SKM-1 (cell line): ENCODE measurements around the gene CAPN6.

Experiments used
- DNase-seq: peaks from one replicate; lab custom pipeline; 2025; ENCODE audit not compliant: unreplicated experiment; lab: John Stamatoyannopoulos, UW

Gene CAPN6, protein sequence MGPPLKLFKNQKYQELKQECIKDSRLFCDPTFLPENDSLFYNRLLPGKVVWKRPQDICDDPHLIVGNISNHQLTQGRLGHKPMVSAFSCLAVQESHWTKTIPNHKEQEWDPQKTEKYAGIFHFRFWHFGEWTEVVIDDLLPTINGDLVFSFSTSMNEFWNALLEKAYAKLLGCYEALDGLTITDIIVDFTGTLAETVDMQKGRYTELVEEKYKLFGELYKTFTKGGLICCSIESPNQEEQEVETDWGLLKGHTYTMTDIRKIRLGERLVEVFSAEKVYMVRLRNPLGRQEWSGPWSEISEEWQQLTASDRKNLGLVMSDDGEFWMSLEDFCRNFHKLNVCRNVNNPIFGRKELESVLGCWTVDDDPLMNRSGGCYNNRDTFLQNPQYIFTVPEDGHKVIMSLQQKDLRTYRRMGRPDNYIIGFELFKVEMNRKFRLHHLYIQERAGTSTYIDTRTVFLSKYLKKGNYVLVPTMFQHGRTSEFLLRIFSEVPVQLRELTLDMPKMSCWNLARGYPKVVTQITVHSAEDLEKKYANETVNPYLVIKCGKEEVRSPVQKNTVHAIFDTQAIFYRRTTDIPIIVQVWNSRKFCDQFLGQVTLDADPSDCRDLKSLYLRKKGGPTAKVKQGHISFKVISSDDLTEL

DNA sequence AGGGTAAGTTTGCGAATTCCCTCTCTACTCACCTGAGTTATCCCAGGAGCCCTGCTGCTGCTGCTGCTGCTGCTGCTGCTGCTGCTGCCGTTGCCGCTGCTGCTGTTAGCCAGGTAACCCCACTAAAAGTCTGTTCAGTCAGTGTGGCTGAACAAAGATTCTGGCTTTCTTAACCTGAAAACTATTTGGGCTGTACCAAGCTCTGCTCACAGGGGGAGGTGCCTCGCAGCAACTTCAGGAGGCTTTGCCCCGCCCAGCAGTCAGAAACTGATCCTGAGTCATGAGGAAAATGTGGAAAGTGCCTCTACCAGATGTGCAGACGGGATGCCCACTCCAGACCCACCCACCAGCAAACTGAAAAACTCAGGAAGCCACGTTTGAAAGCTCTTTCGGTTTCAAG, at the start of gene CAPN6:
Gene CAPN6, minus strand, starts transcription at position 145 of the 400 bp plus-strand sequence. CDS start 6,547 bp downstream, outside the sequence.
- DNase-seq, result no peak

DNA sequence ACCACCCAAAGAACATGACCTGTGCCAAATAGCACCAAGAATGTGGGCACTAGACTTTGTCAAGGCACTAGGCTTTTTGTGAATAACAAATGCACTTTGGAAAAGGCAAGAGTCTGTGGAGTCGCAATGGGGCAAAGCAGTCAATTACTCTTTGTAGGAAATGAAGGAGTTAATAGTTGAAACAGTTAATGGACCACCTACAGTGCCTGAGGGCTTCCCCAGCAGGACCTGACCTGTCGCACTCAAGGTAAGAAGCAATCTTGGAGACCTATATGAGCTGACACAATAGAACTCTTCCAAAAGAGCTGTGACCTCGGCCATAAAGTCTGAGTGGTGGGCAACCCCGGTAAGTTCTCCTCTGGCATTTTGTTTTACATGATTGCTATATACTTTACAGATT, 49.2 kb upstream of the CAPN6 start:
- no peak for DNase-seq

DNA sequence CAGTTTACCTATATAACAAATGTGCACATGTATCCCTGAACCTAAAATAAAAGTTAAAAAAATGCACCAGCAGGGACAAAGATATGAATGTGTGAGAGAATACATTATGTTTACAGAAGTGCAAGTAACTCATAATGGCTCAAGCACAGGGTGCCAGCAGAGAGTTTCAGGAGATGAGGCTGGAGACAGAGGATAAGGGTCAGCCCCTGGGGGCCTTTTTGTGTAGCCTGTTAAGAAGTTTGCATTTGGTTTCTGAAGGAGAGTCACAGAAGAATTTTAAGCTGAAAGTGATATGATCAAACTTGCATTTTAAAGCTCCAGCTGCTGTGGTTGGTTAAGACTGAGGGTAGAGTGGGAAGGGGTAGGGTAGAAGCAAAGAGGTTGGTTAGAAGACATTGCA, 48.6 kb upstream of the CAPN6 start:
- DNase-seq, result no peak

DNA sequence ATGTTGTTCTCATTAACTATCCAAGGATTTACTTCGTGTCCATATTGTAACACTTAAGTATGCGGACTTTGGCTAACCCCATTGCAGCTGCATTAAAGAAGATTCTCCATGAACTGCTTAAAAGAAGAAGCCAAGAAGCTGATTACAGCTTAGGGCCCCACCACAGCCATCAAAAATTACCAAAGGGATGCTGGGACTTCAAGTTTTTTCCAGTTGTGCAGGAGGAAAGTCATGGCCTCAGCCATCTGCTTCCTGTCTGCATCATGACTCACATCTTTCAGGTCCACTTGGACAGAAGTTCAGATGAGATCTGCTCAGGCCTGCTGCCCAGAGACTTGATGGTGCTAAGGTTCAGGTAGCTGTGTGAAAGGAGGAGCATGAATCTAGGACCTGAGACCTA, 38.8 kb upstream of the CAPN6 start:
- no peak for DNase-seq

DNA sequence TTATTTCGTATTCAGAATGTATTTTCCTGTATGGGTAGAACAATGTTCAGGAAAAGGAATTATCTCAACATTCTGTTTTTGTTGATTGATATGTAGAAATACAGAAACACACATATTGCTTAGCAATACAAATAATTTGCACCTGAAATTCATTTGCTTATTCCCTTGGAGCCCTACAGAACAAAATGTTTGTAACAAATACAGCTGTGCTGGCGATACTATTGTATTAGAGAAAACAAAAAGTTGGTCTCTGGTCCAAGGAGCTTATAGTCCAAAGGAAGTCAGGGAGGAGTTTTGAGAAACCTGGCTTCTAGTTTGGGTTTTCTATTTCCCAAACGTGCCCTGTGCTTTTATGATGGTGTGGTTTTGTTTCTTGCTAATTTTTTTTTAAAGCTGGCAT, 37.8 kb upstream of the CAPN6 start:
- no peak for DNase-seq

DNA sequence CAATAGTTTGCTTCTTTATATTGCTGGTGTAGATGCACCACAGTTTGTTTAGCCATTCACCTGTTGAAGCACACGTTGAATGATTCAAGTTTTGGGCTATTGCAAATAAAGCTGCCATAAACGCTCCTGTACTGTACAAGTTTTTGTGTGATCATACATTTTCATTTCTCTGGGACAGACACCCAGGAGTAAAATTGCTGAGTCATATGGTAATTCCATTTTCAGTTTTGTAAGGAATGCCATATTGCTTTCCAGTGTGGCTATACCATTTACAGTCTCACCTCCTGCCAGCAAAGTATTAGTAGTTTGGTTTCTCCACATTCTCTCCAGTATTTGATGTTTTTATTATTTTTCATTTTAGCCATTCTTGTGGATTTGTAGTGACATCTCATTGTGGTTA, 32.0 kb upstream of the CAPN6 start:
- no peak for DNase-seq

DNA sequence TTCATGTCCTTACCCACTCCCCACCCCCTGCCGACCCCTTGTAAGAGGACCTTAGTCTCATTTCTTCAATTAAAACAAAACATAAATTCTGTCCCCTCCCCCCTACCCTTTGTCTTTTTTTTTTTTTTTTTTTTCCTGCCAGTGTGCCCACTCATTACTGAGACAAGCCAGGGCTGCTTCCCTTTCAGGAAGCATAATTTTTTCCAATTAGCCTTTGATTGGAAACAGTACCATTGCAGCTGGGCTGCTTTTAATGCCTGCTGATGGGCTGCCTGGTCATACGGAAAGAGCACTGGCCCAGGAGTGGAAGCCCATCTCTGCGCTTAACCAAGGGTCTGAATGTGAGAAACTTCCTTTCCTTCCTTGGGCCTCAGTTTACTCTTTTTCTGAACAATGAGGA, 18.6 kb upstream of the CAPN6 start:
- no peak for DNase-seq

DNA sequence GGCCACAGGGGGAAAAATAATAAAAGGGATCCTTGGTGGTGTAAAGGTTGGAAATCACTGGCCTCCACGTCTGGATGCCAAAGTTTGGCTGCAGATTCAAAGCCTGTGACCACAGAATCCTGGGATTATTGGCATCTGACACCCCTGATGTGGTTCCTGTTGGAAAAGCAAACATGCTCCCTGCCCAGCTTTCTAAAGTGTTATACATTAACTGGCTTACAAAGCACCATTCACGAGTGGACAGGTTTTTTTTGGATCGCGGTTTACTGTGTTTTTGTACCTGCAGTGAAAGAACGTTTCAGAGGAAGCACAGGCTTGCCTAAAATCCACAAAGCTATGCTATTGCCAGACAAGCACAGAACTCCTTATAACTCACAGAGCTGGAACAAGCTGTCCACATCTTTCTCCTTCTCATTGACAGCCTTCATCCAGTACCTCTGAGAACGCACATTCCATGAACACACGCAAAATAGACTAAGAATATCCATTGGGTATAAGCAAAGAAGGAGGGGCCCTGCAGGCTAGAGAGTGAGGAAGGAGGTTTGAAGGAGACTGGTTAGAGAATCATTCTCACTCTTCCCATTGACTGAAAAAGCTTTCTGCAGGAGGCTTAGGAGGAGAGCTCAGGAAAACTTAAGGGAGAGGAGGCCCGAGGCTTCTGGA, 14.5 kb upstream of the CAPN6 start:
- DNase-seq, result no peak

DNA sequence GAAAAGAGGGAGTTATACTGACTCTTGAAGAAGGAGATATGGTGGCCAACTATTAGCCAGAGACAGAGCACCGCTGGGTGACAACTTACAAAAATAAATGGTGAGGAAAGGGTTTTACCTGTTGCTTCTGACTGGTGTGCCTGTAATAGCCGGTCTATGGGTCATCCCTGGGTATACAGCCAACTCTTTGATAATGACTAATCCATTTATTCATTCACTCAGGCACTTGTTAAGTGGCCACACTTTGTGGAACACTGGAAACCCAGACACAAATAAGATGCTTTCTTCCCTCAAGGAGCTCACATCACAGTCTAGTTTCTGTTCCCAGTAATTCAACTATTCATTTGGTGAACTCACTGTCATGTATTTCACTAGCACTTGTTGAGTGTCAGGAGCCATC, 13.2 kb upstream of the CAPN6 start:
- no peak for DNase-seq

DNA sequence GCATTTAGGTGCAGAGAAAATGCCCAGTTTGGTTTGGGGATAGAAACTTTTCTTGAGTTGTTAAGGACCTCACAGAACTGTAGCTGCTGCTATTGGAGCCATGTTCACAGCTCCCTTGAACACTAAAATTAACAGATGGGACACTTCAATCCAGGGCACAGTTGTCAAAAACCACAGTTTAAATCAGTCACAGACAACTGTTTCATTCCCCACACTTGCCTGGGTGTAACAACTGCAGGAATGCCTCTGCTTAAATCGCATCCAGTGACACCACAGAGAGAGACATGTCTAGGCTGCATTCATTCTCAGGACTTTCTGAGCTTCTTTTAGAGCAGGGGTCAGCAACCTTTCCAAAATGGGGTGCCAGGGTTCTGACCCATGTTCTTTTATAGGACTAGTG, 12.7 kb upstream of the CAPN6 start:
- DNase-seq, result no peak

DNA sequence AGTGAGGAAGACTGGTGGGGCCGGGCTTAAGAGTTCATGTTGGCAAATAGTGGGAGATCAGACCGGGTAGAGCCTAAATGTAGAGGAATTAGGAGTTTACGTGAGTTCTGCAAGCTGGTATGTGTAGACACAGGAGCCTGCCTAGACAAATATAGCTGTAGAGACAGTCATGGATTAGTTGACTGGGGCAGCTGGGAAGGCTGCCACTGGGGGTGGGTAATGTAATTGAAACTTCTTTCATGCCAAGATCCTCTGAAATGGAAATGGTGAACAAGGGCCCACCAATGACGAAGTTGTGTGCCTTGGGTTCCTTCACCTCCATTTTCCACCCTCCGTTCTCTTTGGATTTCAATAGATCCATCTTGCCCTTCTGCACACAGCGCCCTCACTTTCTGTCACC, 11.9 kb upstream of the CAPN6 start:
- DNase-seq, result no peak

DNA sequence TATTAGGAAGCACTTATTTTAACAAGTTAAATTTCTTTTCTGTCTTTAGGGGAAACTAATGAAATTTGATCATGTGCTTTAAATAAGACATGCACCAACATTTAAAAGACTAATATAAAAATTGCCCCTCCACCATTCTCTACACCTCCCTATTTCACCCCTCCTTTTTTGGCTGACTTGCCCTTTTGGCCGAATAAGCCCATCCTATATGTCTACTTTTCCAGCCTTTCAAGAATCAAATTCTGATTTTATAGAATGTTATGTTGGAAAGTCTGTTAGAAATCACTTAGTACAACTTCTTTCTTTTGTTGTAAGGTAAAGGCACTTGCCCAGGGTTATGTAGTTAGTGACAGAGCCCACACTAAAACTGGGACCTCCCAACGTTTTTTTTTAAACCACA, 1.8 kb downstream of the CAPN6 start:
- DNase-seq, result no peak

DNA sequence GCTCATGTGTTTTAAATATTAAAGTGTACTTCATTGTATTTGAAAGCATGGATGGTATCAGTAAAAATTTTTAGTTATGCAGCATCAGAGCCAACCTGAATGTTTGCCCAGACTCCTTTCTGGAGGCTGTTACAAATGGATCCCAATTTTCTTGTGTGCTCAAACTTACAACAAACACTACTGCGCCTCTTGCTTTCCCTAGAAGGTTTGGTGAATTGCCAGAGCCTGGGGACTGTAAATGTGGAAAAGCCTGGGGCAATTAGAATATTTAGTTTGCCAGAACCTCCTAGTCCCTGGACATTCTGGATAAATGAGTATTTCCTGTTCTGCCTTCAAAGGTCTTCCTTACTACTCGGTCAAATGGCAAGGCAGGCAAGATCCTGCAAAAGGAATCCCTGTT, 4.8 kb downstream of the CAPN6 start:
- no peak for DNase-seq

DNA sequence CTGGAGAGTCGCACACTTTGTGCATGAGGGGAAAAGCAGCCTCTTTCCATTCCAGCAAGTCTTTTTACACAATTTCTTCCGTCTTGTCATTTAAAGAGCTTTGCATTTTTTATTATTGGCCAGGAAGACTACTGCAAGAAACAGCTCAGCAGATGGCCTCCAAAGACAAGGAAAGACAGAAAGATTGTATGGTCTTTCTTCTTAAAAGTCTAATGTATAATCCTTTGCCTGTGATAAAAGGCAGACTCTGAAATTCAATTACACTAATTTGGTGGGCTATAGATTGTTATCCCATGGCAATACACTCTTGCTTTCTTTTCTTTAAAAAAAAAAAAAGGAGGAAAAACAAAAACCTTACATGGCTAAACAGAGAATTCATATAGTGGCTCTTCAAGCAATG, 5.9 kb downstream of the CAPN6 start:
- DNase-seq, result no peak

DNA sequence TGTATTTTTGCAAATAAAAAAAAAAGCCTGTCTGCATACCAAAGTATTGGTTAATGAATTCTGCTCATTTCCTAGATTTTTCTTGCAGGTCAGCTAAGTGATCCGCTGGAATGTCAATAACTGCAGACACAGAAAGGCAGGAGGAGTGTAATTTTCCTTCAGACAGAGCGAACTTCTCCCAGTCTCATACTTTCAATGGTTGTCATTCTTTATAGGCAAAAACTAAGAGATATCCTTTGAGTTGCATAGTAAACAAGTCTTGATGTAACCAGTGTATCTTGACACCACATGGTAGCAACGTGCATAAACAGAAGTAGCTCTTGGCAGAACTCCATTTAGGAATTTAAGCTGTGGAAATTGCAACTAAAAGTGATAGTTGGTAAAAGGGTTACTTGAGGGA, 8.2 kb downstream of the CAPN6 start:
- DNase-seq, result no peak

DNA sequence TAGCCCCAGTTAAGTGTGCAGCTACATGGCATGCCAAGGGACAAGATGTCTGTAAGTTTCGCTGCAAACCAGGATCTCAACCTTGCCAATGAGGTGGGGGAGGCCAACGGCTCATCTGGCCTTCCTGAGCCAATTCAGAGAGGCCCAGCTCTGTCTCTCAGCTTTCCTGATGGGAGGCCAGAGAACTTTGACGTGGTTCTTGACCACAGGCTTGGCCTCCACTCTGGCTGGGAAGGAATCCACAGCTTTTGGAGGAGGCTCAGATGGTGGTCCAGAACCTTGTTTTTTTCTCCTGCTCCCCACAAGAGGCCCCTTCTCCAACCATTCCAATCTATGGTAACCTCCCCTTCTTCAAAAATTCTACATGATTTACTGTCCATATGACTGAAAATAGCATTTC, 9.8 kb downstream of the CAPN6 start:
- no peak for DNase-seq

DNA sequence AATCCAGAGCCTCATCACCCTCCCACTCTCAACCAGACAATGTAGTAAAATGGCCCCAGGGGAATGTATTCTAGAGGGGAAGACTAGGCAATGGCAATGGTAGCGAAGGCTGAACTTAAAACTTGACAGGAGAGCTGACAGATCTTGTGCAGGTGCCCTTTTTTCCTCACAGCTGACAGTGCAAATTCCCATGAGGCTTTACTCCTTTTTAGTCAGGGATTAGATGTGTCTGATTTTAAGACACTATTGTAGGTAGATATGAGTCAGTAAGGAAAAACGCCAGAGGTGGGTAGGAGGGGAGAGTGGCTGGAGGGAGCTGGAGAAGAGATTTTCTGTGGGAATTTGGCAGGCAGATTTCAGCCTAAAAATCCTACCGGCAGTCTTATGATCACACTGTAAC, 10.7 kb downstream of the CAPN6 start:
- DNase-seq, result no peak

DNA sequence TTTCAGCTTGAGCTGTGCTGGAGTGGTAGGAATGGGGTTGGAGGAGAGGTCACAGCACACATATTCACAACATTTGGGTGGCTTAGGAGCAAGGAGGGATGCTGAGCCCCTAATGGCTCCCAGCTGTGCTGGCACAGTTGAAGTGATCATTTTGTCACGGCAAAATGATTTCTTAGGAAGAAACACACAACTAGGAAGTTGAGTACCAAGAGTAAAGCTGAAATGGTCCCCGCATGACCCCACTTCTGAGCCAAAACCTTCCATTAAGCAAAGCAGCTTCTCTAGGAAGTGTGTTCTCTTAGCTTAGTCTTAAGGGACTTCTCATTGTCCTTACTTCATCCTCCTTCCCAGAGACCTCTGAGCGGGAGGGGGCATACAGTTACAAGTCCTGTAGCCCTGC, 12.6 kb downstream of the CAPN6 start:
- DNase-seq, result no peak

DNA sequence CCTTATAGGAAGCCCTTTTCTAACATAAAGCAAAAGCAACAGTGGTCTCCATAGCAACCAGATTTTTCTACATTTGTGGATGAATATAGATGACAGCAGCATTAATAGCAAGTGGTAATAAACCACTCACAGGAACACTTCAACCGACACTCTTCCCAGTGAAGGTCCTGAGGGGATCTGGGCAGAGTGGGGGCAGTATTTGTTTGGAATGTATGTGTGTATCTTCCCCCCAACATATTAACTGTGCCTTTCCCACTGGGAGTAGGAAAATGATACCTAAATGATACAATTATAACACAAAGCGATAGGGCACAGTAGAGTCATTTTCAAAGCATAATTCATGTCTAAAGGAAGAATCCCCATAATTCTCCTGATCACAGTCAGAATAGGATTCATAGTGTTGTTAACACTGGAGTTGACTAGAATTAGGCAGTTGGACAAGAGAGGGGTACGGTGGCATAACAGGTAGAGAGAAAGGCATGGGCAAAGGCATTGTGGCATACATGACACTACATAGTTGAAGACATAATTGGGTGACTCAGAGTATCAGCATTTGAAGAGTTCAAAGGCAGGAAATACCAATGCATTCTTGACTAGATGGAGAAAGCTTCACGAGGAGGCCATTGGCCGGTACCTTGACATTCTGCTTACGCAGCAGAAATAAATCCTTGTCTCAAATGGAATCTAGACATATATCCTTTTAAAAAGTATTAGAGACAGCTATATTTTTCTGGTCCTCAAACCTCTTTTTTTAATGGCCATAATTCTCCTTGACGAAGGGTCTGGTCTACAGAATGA, 15.2 kb downstream of the CAPN6 start:
- DNase-seq, result no peak

DNA sequence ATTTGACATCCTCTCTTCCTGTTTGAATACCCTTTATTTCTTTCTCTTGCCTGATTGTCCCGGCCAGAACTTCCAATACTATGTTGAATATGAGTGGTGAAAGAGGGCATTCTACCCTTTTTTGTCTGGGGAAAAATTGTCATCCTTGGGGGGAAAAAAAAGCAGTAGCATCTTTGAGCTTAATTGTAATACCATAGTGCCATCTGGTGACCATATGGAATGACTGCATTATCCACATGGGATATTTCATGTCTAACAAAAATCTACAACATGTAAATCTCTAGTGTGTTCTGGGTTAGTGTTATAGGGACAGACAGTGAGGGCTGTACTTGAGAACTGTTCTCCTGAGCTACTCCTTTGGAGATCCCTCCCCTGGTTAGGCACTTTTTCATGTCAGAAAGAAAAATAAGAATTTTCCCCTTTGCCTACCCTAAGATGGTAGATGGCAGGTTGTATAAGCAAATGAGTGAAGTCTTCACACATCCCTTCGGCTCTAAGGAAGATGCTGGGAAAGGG, 26.0 kb downstream of the CAPN6 start:
- DNase-seq, result peak; percentile 0

DNA sequence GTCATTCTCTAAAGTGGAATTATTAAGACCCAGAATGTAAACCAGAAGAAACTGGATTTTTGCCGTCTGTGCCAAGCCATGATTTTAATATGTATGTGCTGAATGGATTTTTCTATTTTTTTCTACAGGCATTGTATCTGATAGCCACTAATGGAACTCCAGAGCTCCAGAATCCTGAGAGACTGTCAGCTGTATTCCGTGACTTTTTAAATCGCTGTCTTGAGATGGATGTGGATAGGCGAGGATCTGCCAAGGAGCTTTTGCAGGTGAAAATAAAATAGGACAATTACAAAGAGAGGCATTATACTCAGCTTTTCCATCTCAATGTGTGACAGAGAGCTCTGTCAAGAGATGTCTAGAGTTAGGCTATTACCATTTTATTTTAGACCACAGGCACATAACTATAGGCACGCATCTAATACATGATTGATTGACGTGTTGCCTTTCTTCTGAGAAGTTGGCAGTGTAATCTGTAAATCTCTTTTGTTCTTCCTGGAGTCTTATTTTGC, 53.9 kb downstream of the CAPN6 start:
- no peak for DNase-seq
